ENCODE results near the gene PPP1R14C. TPM values are rescaled to one million over a fixed set of nuclear protein-coding genes. Genes with fewer than 3 reads are reported as not detected.

PPP1R14C gene
- polyA plus RNA-seq, 1 donor from 2014 or later, result 14.0 TPM

DNA sequence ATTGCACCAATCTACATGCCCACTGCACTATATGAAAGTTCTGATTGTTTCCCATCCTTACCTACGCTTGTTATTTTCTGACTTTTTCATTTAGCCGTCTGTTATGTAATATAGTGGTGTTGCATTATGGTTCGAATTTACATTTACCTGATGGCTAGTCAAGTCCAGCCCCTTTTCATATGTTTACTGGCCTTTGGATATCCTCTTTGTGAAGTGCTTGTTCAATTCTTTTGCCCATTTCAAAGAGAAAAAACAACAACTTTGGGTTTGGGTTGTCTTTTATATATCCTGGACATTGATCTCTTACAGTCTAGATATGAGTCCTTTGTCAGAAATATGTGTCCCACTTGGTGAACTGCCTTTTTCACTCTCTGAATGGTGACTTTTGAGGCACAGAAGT lies 21.1 kb downstream of the PPP1R14C start:
- Histone ChIP-seq H3K9me2 (ENCODE audit: insufficient read depth, low read length) (no peaks in the 10 kb centered on the region), H4K20me1 (ENCODE audit: insufficient read depth) (no peaks in the 10 kb centered on the region), H3K9ac (ENCODE audit: low read length) (no peak overlapping the region), H3K4me2 (ENCODE audit: low read length) (no peak overlapping the region), H3F3A (ENCODE audit: insufficient read depth, low read length, poor library complexity, severe bottlenecking) (no peaks in the 10 kb centered on the region), H3K4me3 (ENCODE audit: low read length) (no peak overlapping the region), H3K9me3 (ENCODE audit: low read length) (no peaks in the 10 kb centered on the region), H3K27me3 (ENCODE audit: insufficient read depth, low read depth, low read length) (no peaks in the 10 kb centered on the region), H2AFZ (ENCODE audit: low read depth, low read length) (no peak overlapping the region), H3K27ac (ENCODE audit: low read length) (no peak overlapping the region), H3K36me3 (ENCODE audit: insufficient read depth, low read length) (no peaks in the 10 kb centered on the region), H3K79me2 (replicated peaks; ENCODE audit: insufficient read depth, low read length) (no peaks in the 10 kb centered on the region)
- TF ChIP-seq EP300 (conservative IDR thresholded peaks at IDR 0.05; ENCODE audit: poor library complexity, severe bottlenecking), result no peak
- TF ChIP-seq POLR2AphosphoS5 (IDR thresholded peaks at IDR 0.05), result no peak

DNA sequence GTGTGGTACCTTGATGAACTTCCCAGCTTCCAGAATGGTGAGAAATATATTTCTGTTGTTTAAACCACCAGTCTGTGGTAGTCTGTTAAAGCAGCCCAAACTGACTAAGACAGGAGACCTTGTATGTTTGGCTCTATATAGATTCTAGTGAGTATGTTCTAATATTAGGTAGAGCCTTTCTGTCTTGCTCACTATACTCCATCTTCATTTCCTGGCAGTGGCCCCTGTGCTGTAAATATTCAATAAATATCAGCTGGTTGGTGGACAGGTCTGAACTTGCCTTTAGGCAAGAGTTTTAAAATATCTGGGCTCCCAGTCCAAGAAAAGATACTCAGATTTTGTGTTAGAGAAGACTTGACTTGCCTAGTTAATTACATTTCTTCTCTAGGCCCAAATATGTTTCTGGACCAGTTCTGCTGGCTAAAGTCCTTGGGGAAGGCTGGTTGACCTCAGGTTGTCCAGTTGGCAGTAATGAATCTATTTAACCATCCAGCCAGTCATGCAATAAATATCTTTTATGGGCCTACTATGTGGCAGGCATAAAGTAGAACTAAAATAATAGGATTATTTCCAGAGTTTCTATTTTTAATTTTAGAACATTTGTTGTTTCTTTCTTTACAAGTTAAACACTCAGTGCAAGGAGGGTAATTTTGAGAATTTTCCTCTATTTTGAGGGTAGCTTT lies 22.3 kb downstream of the PPP1R14C start:
- H3K4me2 ChIP-seq (ENCODE audit: low read length), result no peak overlapping the region
- H3K9me2 ChIP-seq (ENCODE audit: insufficient read depth, low read length), result no peaks in the 10 kb centered on the region
- no peaks in the 10 kb centered on the region for H4K20me1 ChIP-seq (ENCODE audit: insufficient read depth)
- H2AFZ ChIP-seq (ENCODE audit: low read depth, low read length), result no peak overlapping the region
- no peak overlapping the region for H3K9ac ChIP-seq (ENCODE audit: low read length)
- H3K4me3 ChIP-seq (ENCODE audit: low read length), result no peak overlapping the region
- H3K27me3 ChIP-seq (ENCODE audit: insufficient read depth, low read depth, low read length), result no peaks in the 10 kb centered on the region
- no peaks in the 10 kb centered on the region for H3F3A ChIP-seq (ENCODE audit: insufficient read depth, low read length, poor library complexity, severe bottlenecking)
- no peaks in the 10 kb centered on the region for H3K79me2 ChIP-seq (replicated peaks; ENCODE audit: insufficient read depth, low read length)
- no peaks in the 10 kb centered on the region for H3K9me3 ChIP-seq (ENCODE audit: low read length)
- H3K27ac ChIP-seq (ENCODE audit: low read length), result no peak overlapping the region
- no peak for TF ChIP-seq MXI1 (conservative IDR thresholded peaks at IDR 0.05; ENCODE audit: poor library complexity, severe bottlenecking)
- no peak for TF ChIP-seq TAF1 (IDR thresholded peaks at IDR 0.05; ENCODE audit: low read depth)
- TF ChIP-seq, protein P1, sequence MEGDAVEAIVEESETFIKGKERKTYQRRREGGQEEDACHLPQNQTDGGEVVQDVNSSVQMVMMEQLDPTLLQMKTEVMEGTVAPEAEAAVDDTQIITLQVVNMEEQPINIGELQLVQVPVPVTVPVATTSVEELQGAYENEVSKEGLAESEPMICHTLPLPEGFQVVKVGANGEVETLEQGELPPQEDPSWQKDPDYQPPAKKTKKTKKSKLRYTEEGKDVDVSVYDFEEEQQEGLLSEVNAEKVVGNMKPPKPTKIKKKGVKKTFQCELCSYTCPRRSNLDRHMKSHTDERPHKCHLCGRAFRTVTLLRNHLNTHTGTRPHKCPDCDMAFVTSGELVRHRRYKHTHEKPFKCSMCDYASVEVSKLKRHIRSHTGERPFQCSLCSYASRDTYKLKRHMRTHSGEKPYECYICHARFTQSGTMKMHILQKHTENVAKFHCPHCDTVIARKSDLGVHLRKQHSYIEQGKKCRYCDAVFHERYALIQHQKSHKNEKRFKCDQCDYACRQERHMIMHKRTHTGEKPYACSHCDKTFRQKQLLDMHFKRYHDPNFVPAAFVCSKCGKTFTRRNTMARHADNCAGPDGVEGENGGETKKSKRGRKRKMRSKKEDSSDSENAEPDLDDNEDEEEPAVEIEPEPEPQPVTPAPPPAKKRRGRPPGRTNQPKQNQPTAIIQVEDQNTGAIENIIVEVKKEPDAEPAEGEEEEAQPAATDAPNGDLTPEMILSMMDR (IDR thresholded peaks at IDR 0.05; ENCODE audit: poor library complexity, severe bottlenecking), result no peak
- no peak for TF ChIP-seq EZH2 (IDR thresholded peaks at IDR 0.05; ENCODE audit: borderline replicate concordance, insufficient read depth, low read length, poor library complexity, severe bottlenecking)
- TF ChIP-seq SMC3 (conservative IDR thresholded peaks at IDR 0.05; ENCODE audit: poor library complexity), result no peak
- no peak for TF ChIP-seq RAD21 (conservative IDR thresholded peaks at IDR 0.05)
- no peak for TF ChIP-seq EP300 (conservative IDR thresholded peaks at IDR 0.05; ENCODE audit: poor library complexity, severe bottlenecking)
- TF ChIP-seq, protein P2, sequence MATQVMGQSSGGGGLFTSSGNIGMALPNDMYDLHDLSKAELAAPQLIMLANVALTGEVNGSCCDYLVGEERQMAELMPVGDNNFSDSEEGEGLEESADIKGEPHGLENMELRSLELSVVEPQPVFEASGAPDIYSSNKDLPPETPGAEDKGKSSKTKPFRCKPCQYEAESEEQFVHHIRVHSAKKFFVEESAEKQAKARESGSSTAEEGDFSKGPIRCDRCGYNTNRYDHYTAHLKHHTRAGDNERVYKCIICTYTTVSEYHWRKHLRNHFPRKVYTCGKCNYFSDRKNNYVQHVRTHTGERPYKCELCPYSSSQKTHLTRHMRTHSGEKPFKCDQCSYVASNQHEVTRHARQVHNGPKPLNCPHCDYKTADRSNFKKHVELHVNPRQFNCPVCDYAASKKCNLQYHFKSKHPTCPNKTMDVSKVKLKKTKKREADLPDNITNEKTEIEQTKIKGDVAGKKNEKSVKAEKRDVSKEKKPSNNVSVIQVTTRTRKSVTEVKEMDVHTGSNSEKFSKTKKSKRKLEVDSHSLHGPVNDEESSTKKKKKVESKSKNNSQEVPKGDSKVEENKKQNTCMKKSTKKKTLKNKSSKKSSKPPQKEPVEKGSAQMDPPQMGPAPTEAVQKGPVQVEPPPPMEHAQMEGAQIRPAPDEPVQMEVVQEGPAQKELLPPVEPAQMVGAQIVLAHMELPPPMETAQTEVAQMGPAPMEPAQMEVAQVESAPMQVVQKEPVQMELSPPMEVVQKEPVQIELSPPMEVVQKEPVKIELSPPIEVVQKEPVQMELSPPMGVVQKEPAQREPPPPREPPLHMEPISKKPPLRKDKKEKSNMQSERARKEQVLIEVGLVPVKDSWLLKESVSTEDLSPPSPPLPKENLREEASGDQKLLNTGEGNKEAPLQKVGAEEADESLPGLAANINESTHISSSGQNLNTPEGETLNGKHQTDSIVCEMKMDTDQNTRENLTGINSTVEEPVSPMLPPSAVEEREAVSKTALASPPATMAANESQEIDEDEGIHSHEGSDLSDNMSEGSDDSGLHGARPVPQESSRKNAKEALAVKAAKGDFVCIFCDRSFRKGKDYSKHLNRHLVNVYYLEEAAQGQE (IDR thresholded peaks at IDR 0.05; ENCODE audit: borderline replicate concordance), result no peak
- no peak for TF ChIP-seq POLR2AphosphoS5 (IDR thresholded peaks at IDR 0.05)
- H3K36me3 ChIP-seq (ENCODE audit: insufficient read depth, low read length), result no peaks in the 10 kb centered on the region

Measured in neural cell (in vitro differentiated cells).